ENCODE measurements around the gene PRPF6. TPM values are rescaled to one million over a fixed set of nuclear protein-coding genes. Genes with fewer than 3 reads are reported as not detected.
"Not testable (repeated sequence)": the region's sequence is repeated elsewhere in the genome, so short reads cannot be mapped to it uniquely, and the experiment has no call there.

PRPF6 gene
- total RNA-seq, 1 donor from 2014 or later = 48.4 TPM

- no peak for DNase-seq (ENCODE audit: low read depth)
Observed at GRCh38 chr20:63974402-63975200, 6.3 kb upstream of the PRPF6 start.

GRCh38 chr20:63976511-63976910 is 4.4 kb upstream of the PRPF6 start:
- FAIRE-seq; H3K36me3 ChIP-seq (ENCODE audit: control insufficient read depth, insufficient read depth, low read length); DNase-seq (ENCODE audit: low read depth); H3K4me3 ChIP-seq (ENCODE audit: low read depth, low read length); H3K27me3 ChIP-seq (ENCODE audit: control insufficient read depth, insufficient read depth, low read length): not testable (repeated sequence)

More at GRCh38 chr20:63974402-63975200, 6.3 kb upstream of the PRPF6 start:
- no peak overlapping the region for H3K4me3 ChIP-seq (ENCODE audit: low read depth, low read length)
- no peak for TF ChIP-seq CTCF (IDR thresholded peaks at IDR 0.05; ENCODE audit: insufficient read depth, low read length, severe bottlenecking)
- FAIRE-seq = no peak
- no peaks in the 10 kb centered on the region for H3K36me3 ChIP-seq (ENCODE audit: control insufficient read depth, insufficient read depth, low read length)
- H3K27me3 ChIP-seq (ENCODE audit: control insufficient read depth, insufficient read depth, low read length) = no peaks in the 10 kb centered on the region

DNA sequence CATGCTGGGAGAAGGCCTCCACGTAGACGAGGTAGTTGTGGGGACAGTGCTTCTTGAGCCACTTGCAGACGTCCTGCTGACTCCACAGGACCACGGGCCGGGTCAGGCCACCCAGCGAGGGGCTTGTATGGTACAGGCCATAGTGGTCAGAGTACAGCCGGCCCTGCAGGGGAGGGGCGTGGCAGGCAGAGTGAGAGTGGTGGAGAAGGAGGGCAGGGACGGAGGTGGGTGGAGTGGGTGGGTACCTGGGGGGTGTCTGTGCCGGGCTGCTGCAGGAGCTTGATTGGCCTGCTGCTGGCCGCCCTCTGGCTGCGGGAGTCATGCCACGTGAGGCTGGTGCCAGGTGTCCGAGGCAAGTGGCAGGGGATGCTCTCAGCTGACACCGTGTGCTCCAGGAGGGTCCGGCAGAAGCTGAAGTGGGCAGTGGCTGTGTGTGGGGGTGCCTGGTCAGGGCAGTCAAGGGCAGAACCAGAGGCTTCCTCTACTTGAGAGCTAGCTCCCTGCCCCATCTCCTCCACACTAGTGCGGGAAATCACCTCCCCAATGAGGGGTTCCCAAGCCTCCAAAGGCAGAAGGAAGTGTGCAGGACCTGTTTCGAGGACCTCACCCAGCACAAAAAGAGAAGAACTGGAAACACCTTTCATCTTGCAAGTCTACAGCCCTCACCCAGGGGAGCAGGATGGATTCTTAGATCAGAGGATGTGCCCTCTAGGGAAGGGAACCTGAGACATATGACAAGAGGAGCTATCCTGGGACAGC is 3.8 kb upstream of the PRPF6 start:
- Histone ChIP-seq H3K36me3 (ENCODE audit: control insufficient read depth, insufficient read depth, low read length) (no peaks in the 10 kb centered on the region), H3K27me3 (ENCODE audit: control insufficient read depth, insufficient read depth, low read length) (no peaks in the 10 kb centered on the region), H3K4me3 (ENCODE audit: low read depth, low read length) (no peak overlapping the region)
- no peak for DNase-seq (ENCODE audit: low read depth)
- no peak for TF ChIP-seq CTCF (IDR thresholded peaks at IDR 0.05; ENCODE audit: insufficient read depth, low read length, severe bottlenecking)
- FAIRE-seq = no peak

- DNase-seq (ENCODE audit: low read depth) = peak; percentile 55
- Histone ChIP-seq H3K4me3 (ENCODE audit: low read depth, low read length) (no peak overlapping the region), H3K36me3 (ENCODE audit: control insufficient read depth, insufficient read depth, low read length) (no peaks in the 10 kb centered on the region), H3K27me3 (ENCODE audit: control insufficient read depth, insufficient read depth, low read length) (no peaks in the 10 kb centered on the region)
- FAIRE-seq = no peak
- TF ChIP-seq CTCF (IDR thresholded peaks at IDR 0.05; ENCODE audit: insufficient read depth, low read length, severe bottlenecking) = no peak
Observed at GRCh38 chr20:63977739-63978276, 3.1 kb upstream of the PRPF6 start.

- no peak for TF ChIP-seq CTCF (IDR thresholded peaks at IDR 0.05; ENCODE audit: insufficient read depth, low read length, severe bottlenecking)
- no peak for FAIRE-seq
- DNase-seq (ENCODE audit: low read depth) = peak; percentile 57
Observed at GRCh38 chr20:63978319-63979228, 2.4 kb upstream of the PRPF6 start.

More at GRCh38 chr20:63978319-63979228, 2.4 kb upstream of the PRPF6 start:
- Histone ChIP-seq H3K4me3 (ENCODE audit: low read depth, low read length) (peak overlapping the region; percentile 68), H3K36me3 (ENCODE audit: control insufficient read depth, insufficient read depth, low read length) (peaks cover 2% of the 10 kb centered on the region), H3K27me3 (ENCODE audit: control insufficient read depth, insufficient read depth, low read length) (no peaks in the 10 kb centered on the region)
